K562 (cell line): ENCODE results near the gene CUL5. TPM values are rescaled to one million over a fixed set of nuclear protein-coding genes. Genes with fewer than 3 reads are reported as not detected.

Experiments
- ATAC-seq: fragments of 200-7000 bp; cut with Tn5 transposase; 3 replicates; pipeline ENCODE4 v1.9.1; 2020; ENCODE audit warnings: moderate library complexity
- BruUV-seq: library from RNA; stranded (reverse); fragments of 400-500 nt; replicated peaks from 2 replicates; lab custom pipeline; 2021; lab: Mats Ljungman, UMichigan
- CTCF ChIA-PET: fragments of 300-600 bp; formaldehyde crosslinking; extraction: SDS; loops from one replicate; lab custom pipeline; 2021; ENCODE audit warnings: low intra/inter-chr PET ratio; lab: Yijun Ruan, JAX
- POLR2A ChIA-PET: fragments of 300-600, 350-650 bp; sonication (Branson Sonifier 250); formaldehyde crosslinking; extraction: SDS; loops from one replicate; lab custom pipeline; 2021; ENCODE audit warnings: antibody characterized with exemption, inconsistent platforms; lab: Yijun Ruan, JAX
- DNase-seq, 4 experiments: peaks; one replicate each; pipeline versions ENCODE4 v3.0.0 to v3.0.0-alpha.2; 2011 to 2018; ENCODE audit warnings: low spot score in 3 of 4, mixed read lengths in 3 of 4; ENCODE audit errors: extremely low read depth in 1 of 4
- FAIRE-seq: peaks from 2 replicates; lab custom pipeline; 2011; peaks lifted over from hg19 to GRCh38; lab: Jason Lieb, UNC
- H2AFZ ChIP-seq: 2 replicates; pipeline ENCODE4 v1.6.0; 2011; ENCODE audit warnings: low read depth, low read length, control low read depth, inconsistent platforms
- H3K27ac ChIP-seq: fragments of 200-600 bp; 3 replicates; pipeline ENCODE4 v1.8.0; 2011; ENCODE audit warnings: low read depth, mild to moderate bottlenecking, control low read depth, inconsistent platforms, low read length, moderate library complexity, mixed read lengths; ENCODE audit errors: extremely low read depth
- H3K27me3 ChIP-seq, 2 experiments: fragments of 300-600 bp in 1 of 2; 2 replicates in 1 of 2; 3 replicates in 1 of 2; pipeline versions ENCODE4 v1.6.0 to v1.8.0; 2011; ENCODE audit warnings: inconsistent platforms in 2 of 2, low read length in 2 of 2, mild to moderate bottlenecking in 1 of 2, mixed read lengths in 1 of 2, moderate library complexity in 1 of 2; ENCODE audit not compliant: control insufficient read depth in 2 of 2, insufficient read depth in 2 of 2
- H3K36me3 ChIP-seq: fragments of 300-600 bp; 3 replicates; pipeline ENCODE4 v1.8.0; 2011; ENCODE audit warnings: mild to moderate bottlenecking, low read length, inconsistent platforms; ENCODE audit not compliant: control insufficient read depth, insufficient read depth
- H3K4me1 ChIP-seq, 2 experiments: fragments of 200-600 bp in 1 of 2; replicated peaks in 1 of 2; 2 replicates in 1 of 2; 3 replicates in 1 of 2; pipeline versions ENCODE4 v1.5.1 to v1.8.0; 2011; ENCODE audit warnings: inconsistent platforms in 2 of 2, low read length in 2 of 2, mild to moderate bottlenecking in 1 of 2, mixed read lengths in 1 of 2, moderate library complexity in 1 of 2; ENCODE audit not compliant: control insufficient read depth in 2 of 2, insufficient read depth in 2 of 2
- H3K4me2 ChIP-seq: 2 replicates; pipeline ENCODE4 v1.6.1; 2011; ENCODE audit warnings: low read length, control low read depth, inconsistent platforms, mixed read lengths; ENCODE audit not compliant: insufficient read depth
- H3K4me3 ChIP-seq: fragments of 200-600 bp; sonication (generic), shearing (Covaris generic); 2 replicates; pipeline ENCODE4 v1.5.1; 2016; ENCODE audit warnings: control low read depth, inconsistent platforms
- H3K79me2 ChIP-seq: fragments of 200-600 bp; 3 replicates; pipeline ENCODE4 v1.8.0; 2011; ENCODE audit warnings: low read length, inconsistent platforms; ENCODE audit not compliant: control insufficient read depth, insufficient read depth
- H3K9ac ChIP-seq, 2 experiments: 2 replicates each; pipeline versions ENCODE4 v1.6.0 to v1.6.1; 2011; ENCODE audit warnings: low read depth in 2 of 2, low read length in 2 of 2, control low read depth in 1 of 2, inconsistent platforms in 1 of 2, mild to moderate bottlenecking in 1 of 2, mixed read lengths in 1 of 2; ENCODE audit not compliant: insufficient read depth in 1 of 2
- H3K9me1 ChIP-seq: one replicate; pipeline ENCODE4 v1.6.0; 2011; ENCODE audit warnings: inconsistent platforms, mild to moderate bottlenecking, low read length, moderate library complexity; ENCODE audit not compliant: control insufficient read depth, insufficient read depth
- H3K9me3 ChIP-seq: replicated peaks from 2 replicates; pipeline ENCODE4 v1.5.1; 2011; ENCODE audit warnings: low read depth, low read length, inconsistent platforms; ENCODE audit not compliant: control insufficient read depth, insufficient read depth
- H4K20me1 ChIP-seq: replicated peaks from 2 replicates; pipeline ENCODE4 v1.6.1; 2011; ENCODE audit warnings: low read length, inconsistent platforms, mixed read lengths; ENCODE audit not compliant: control insufficient read depth, insufficient read depth
- ARHGAP35 ChIP-seq: fragments of 450-650 bp; IDR thresholded peaks from 2 replicates; pipeline ENCODE4 v1.6.1; 2018; ENCODE audit not compliant: partially characterized antibody
- CCAR2 ChIP-seq: fragments of 200-400 bp; formaldehyde crosslinking; IDR thresholded peaks from 2 replicates; pipeline ENCODE4 v1.6.1; 2017; ENCODE audit warnings: mild to moderate bottlenecking, low read depth, low read length
- FOXP1 ChIP-seq: sonication (generic); formaldehyde crosslinking; IDR thresholded peaks from 2 replicates; pipeline ENCODE4 v1.8.0; 2022; ENCODE audit warnings: mild to moderate bottlenecking, missing genetic modification reagents
- GABPB2 ChIP-seq: fragments of 250-450 bp; sonication (Bioruptor Pico); conservative IDR thresholded peaks from 2 replicates; pipeline ENCODE4 v1.5.1; 2021; ENCODE audit warnings: mild to moderate bottlenecking
- HLTF ChIP-seq: fragments of 450-650 bp; IDR thresholded peaks from 2 replicates; pipeline ENCODE4 v1.6.1; 2016
- JUND ChIP-seq, 2 experiments: IDR thresholded peaks; 2 replicates in 1 of 2; 3 replicates in 1 of 2; pipeline ENCODE4 v1.6.1; 2011; ENCODE audit warnings: borderline replicate concordance in 2 of 2, low read depth in 2 of 2, low read length in 2 of 2, improper control_type of control experiment in 1 of 2, missing biosample characterization in 1 of 2, missing genetic modification characterization in 1 of 2, missing genetic modification reagents in 1 of 2
- MYC ChIP-seq, 2 experiments: fragments of 250-450 bp in 1 of 2; sonication (Bioruptor Pico) in 1 of 2; IDR thresholded peaks; 2 replicates each; pipeline versions ENCODE4 v1.5.1 to v1.6.1; 2012 to 2021; ENCODE audit warnings: low read depth in 2 of 2, borderline replicate concordance in 1 of 2, improper control_type of control experiment in 1 of 2, low read length in 1 of 2, mild to moderate bottlenecking in 1 of 2, moderate library complexity in 1 of 2
- RAD51 ChIP-seq: fragments of 450-650 bp; IDR thresholded peaks from 2 replicates; pipeline ENCODE4 v1.7.1; 2016; ENCODE audit warnings: low read depth, mild to moderate bottlenecking, borderline replicate concordance
- SIN3B ChIP-seq: fragments of 450-650 bp; IDR thresholded peaks from 2 replicates; pipeline ENCODE4 v1.6.1; 2017; ENCODE audit warnings: low read depth, mild to moderate bottlenecking, moderate library complexity
- TRIM25 ChIP-seq: fragments of 450-650 bp; IDR thresholded peaks from 2 replicates; pipeline ENCODE4 v1.7.0; 2016; ENCODE audit warnings: borderline replicate concordance
- ZBTB11 ChIP-seq, 3 experiments: fragments of 200-800 bp in 1 of 3; fragments of 250-450 bp in 1 of 3; fragments of 450-650 bp in 1 of 3; sonication (Bioruptor Pico) in 1 of 3; sonication (Bioruptor generic) in 1 of 3; formaldehyde crosslinking in 1 of 3; IDR thresholded peaks; 2 replicates each; pipeline versions ENCODE4 v1.6.1 to v1.8.0; 2016 to 2022; ENCODE audit warnings: mild to moderate bottlenecking in 2 of 3, missing genetic modification characterization in 2 of 3, missing compliant biosample characterization in 1 of 3, moderate library complexity in 1 of 3
- ZNF232 ChIP-seq: sonication (generic); formaldehyde crosslinking; IDR thresholded peaks from 2 replicates; pipeline ENCODE4 v1.8.0; 2022; ENCODE audit warnings: mild to moderate bottlenecking, missing genetic modification reagents
- ZNF324 ChIP-seq: fragments of 250-450 bp; sonication (Bioruptor Pico); IDR thresholded peaks from 2 replicates; pipeline ENCODE4 v1.4.0; 2020; ENCODE audit warnings: mild to moderate bottlenecking
- WGBS: fragments of 100-300 bp; shearing (Covaris generic); methylation state at CpG from one replicate; pipeline ENCODE4 v1.1.6; 2016; ENCODE audit warnings: low coverage, mixed read lengths; ENCODE audit not compliant: insufficient coverage; ENCODE audit errors: missing lambda C conversion rate; 5-methylcytosine and 5-hydroxymethylcytosine counted together
- in situ Hi-C: fragments of 300-500 bp; cut with MboI; formaldehyde crosslinking; loops from 4 replicates; pipeline ENCODE4 v1.15.0; 2018; ENCODE audit warnings: inconsistent platforms, mixed read lengths
- intact Hi-C: fragments of 100-400 bp; cut with micrococcal nuclease; formaldehyde crosslinking; loops from 2 replicates; pipeline ENCODE4 v1.14.2; 2022
- polyA plus RNA-seq, 8 experiments: library from polyadenylated mRNA; depleted of rRNA in 4 of 8; stranded (reverse) in 5 of 8; unstranded in 3 of 8; fragments of >200 nt; fragmentation: Nextera tagmentation in 2 of 8; fragmentation: Illumina TruSeq in 1 of 8; extraction: Ambion mirVana in 2 of 8; extraction: Trizol in 1 of 8; gene quantifications; 2 replicates each; pipeline versions ENCODE4 v1.2.1 to v1.2.3, GENCODE V29; 2011 to 2014; ENCODE audit warnings: inconsistent platforms in 1 of 8, missing spikeins in 1 of 8
- total RNA-seq, 7 experiments: library from RNA; depleted of rRNA in 6 of 7; stranded (reverse); fragments of >200 nt in 6 of 7; fragmentation: Illumina TruSeq in 2 of 7; extraction: Trizol in 2 of 7; gene quantifications; 2 replicates each; pipeline versions ENCODE4 v1.2.1 to v1.2.3, GENCODE V29; 2011 to 2021; ENCODE audit warnings: low replicate concordance in 1 of 7

CUL5 gene
- total and polyA plus RNA-seq, 9 of the 15 experiments (the other 6 are each of a cell fraction or from before 2014, with no cell fraction given): 14.3 to 45.9 (median 23.0) TPM

GRCh38 chr11:108131993-108132392 lies 123.3 kb downstream of the CUL5 start:
- peaks cover 3% of the 10 kb centered on the region; the same call in 1 of the 2 replicates for H4K20me1 ChIP-seq
- POLR2A ChIA-PET: no interaction called here
- H3K9ac ChIP-seq: no peak overlapping the region
- H3K36me3 ChIP-seq: peaks cover 48% of the 10 kb centered on the region
- TF ChIP-seq SIN3B: no peak
- TF ChIP-seq JUND (IDR thresholded peaks at IDR 0.05; ENCODE audit: borderline replicate concordance, low read depth, low read length): no peak
- TF ChIP-seq JUND (tag; IDR thresholded peaks at IDR 0.05; ENCODE audit: borderline replicate concordance, low read depth, low read length): no peak
- TF ChIP-seq ZNF232 (CRISPR knock-in tag): no peak
- no peak for TF ChIP-seq RAD51
- no peak for TF ChIP-seq GABPB2 (CRISPR knock-in tag)
- TF ChIP-seq ZNF324 (CRISPR knock-in tag): no peak
- TF ChIP-seq CCAR2: no peak
- TF ChIP-seq FOXP1: no peak
- TF ChIP-seq TRIM25: no peak
- no peak for TF ChIP-seq MYC (IDR thresholded peaks at IDR 0.05; ENCODE audit: low read depth, low read length)
- no peak for TF ChIP-seq MYC (CRISPR knock-in tag; IDR thresholded peaks at IDR 0.05; ENCODE audit: borderline replicate concordance, low read depth)
- TF ChIP-seq HLTF: no peak
- TF ChIP-seq ZBTB11 (CRISPR knock-in tag; IDR thresholded peaks at IDR 0.05): no peak
- TF ChIP-seq ARHGAP35: no peak
- in situ Hi-C loops (no loop called here), intact Hi-C loops (no loop called here)
- H3K4me3 ChIP-seq: no peak overlapping the region
- no peaks in the 10 kb centered on the region for H3K4me1 ChIP-seq
- DNase-seq (no peak), ATAC-seq (no peak), FAIRE-seq (no peak)
- no peak overlapping the region for H2AFZ ChIP-seq
- H3K27ac ChIP-seq: no peak overlapping the region
- no peaks in the 10 kb centered on the region for H3K27me3 ChIP-seq
- no peaks in the 10 kb centered on the region for H3K9me3 ChIP-seq
- 100% methylated on average over 1 of the region's 1 CpG for WGBS
- H3K9me1 ChIP-seq: no peaks in the 10 kb centered on the region
- H3K79me2 ChIP-seq: peaks cover 19% of the 10 kb centered on the region
- CTCF ChIA-PET: no interaction called here
- H3K4me2 ChIP-seq: no peak overlapping the region
- no TSS peak for BruUV-seq
